ENCODE measurements around the gene HAND2. TPM values are rescaled to one million over a fixed set of nuclear protein-coding genes. Genes with fewer than 3 reads are reported as not detected.

HAND2 gene
- total RNA-seq, 1 experiment from 2014 or later: 0.31 TPM

DNA sequence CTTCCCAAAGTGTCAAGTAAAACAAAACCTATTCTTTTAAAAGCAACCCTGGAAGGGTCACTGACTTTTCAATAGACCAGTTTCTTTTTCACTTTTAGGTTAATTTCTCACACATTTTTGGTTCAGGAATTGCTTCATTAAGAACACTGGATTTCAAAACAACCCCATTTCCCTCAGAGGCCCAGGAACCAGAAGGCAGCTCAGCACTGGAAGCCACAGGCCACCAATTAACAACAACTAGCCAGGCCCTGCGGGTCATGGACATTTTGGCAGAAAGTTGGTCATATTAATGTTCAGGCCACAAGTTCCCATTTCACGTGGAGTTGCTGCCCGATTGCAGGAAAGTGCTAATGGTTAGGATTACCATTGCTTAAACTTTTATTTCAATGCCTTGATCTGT lies 39.8 kb downstream of the HAND2 start:
- CTCF ChIA-PET: no interaction called here
- H3K4me1 ChIP-seq (ENCODE audit: control insufficient read depth, insufficient read depth, low read length): 0 out of 2 replicates have a peak, but pooled peaks cover 2% of the 10 kb centered on the region
- no peak overlapping the region for H3K27ac ChIP-seq (ENCODE audit: low read length)
- POLR2A ChIA-PET: no interaction called here
- TF ChIP-seq SIN3A (IDR thresholded peaks at IDR 0.05; ENCODE audit: borderline replicate concordance, insufficient read depth, low read depth, low read length): no peak
- TF ChIP-seq, protein P1, sequence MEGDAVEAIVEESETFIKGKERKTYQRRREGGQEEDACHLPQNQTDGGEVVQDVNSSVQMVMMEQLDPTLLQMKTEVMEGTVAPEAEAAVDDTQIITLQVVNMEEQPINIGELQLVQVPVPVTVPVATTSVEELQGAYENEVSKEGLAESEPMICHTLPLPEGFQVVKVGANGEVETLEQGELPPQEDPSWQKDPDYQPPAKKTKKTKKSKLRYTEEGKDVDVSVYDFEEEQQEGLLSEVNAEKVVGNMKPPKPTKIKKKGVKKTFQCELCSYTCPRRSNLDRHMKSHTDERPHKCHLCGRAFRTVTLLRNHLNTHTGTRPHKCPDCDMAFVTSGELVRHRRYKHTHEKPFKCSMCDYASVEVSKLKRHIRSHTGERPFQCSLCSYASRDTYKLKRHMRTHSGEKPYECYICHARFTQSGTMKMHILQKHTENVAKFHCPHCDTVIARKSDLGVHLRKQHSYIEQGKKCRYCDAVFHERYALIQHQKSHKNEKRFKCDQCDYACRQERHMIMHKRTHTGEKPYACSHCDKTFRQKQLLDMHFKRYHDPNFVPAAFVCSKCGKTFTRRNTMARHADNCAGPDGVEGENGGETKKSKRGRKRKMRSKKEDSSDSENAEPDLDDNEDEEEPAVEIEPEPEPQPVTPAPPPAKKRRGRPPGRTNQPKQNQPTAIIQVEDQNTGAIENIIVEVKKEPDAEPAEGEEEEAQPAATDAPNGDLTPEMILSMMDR (IDR thresholded peaks at IDR 0.05): no peak
- no peak for TF ChIP-seq POLR2AphosphoS5 (IDR thresholded peaks at IDR 0.05; ENCODE audit: low read depth, low read length)
- TF ChIP-seq, protein P2, sequence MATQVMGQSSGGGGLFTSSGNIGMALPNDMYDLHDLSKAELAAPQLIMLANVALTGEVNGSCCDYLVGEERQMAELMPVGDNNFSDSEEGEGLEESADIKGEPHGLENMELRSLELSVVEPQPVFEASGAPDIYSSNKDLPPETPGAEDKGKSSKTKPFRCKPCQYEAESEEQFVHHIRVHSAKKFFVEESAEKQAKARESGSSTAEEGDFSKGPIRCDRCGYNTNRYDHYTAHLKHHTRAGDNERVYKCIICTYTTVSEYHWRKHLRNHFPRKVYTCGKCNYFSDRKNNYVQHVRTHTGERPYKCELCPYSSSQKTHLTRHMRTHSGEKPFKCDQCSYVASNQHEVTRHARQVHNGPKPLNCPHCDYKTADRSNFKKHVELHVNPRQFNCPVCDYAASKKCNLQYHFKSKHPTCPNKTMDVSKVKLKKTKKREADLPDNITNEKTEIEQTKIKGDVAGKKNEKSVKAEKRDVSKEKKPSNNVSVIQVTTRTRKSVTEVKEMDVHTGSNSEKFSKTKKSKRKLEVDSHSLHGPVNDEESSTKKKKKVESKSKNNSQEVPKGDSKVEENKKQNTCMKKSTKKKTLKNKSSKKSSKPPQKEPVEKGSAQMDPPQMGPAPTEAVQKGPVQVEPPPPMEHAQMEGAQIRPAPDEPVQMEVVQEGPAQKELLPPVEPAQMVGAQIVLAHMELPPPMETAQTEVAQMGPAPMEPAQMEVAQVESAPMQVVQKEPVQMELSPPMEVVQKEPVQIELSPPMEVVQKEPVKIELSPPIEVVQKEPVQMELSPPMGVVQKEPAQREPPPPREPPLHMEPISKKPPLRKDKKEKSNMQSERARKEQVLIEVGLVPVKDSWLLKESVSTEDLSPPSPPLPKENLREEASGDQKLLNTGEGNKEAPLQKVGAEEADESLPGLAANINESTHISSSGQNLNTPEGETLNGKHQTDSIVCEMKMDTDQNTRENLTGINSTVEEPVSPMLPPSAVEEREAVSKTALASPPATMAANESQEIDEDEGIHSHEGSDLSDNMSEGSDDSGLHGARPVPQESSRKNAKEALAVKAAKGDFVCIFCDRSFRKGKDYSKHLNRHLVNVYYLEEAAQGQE (IDR thresholded peaks at IDR 0.05; ENCODE audit: insufficient read depth in 1 of 2, low read depth in 2 of 2, low read length in 1 of 2): no peak
- TF ChIP-seq TCF7L2 (IDR thresholded peaks at IDR 0.05; ENCODE audit: low read depth, low read length): no peak
- H3K9me3 ChIP-seq (ENCODE audit: control insufficient read depth, insufficient read depth, low read depth, low read length): no peaks in the 10 kb centered on the region
- H3K27me3 ChIP-seq (ENCODE audit: control insufficient read depth, insufficient read depth, low read length): peaks cover under 1% of the 10 kb centered on the region; the same call in 1 of the 2 replicates
- in situ Hi-C loops (cut with HindIII; ENCODE audit: low pct_unique_long_range_greater_than_20kb, low sequenced_read_pairs) (no loop called here), intact Hi-C loops (cut with micrococcal nuclease; ENCODE audit: unreplicated experiment) (no loop called here)
- H3K36me3 ChIP-seq (ENCODE audit: control insufficient read depth, insufficient read depth, low read length): no peaks in the 10 kb centered on the region
- DNase-seq (ENCODE audit: low read depth, low spot score): no peak
- no TSS peak for BruUV-seq (replicated peaks)
- H3K4me3 ChIP-seq (ENCODE audit: low read depth in 2 of 2, low read length in 2 of 2): no peak overlapping the region
- no peak for ATAC-seq

DNA sequence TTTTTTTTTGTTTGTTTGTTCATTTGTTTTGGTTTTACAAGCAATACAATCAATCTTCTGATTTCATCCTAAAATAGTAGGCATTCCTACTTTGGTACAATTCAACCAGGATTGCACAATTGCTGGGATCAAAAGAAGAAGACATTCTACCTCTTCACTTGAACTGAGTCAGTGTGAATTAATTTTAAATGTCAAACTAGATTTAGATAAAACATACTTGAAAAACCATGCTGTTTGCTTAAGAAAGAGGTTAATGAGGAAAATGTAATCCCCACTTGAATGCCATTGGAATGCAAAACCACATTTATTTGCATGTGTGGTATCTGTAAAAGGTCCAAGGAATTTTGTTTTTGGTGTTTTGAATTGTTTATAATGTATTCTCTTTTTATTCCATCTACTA lies 40.5 kb downstream of the HAND2 start:
- BruUV-seq (replicated peaks): no TSS peak
- DNase-seq (ENCODE audit: low read depth, low spot score): no peak
- Histone ChIP-seq H3K36me3 (ENCODE audit: control insufficient read depth, insufficient read depth, low read length) (no peaks in the 10 kb centered on the region), H3K4me1 (ENCODE audit: control insufficient read depth, insufficient read depth, low read length) (0 out of 2 replicates have a peak, but pooled peaks cover under 1% of the 10 kb centered on the region), H3K27me3 (ENCODE audit: control insufficient read depth, insufficient read depth, low read length) (no peaks in the 10 kb centered on the region), H3K27ac (ENCODE audit: low read length) (no peak overlapping the region), H3K4me3 (ENCODE audit: low read depth in 2 of 2, low read length in 2 of 2) (no peak overlapping the region), H3K9me3 (ENCODE audit: control insufficient read depth, insufficient read depth, low read depth, low read length) (no peaks in the 10 kb centered on the region)
- ATAC-seq: no peak
- TF ChIP-seq, protein P2 (IDR thresholded peaks at IDR 0.05; ENCODE audit: insufficient read depth in 1 of 2, low read depth in 2 of 2, low read length in 1 of 2): no peak
- TF ChIP-seq POLR2AphosphoS5 (IDR thresholded peaks at IDR 0.05; ENCODE audit: low read depth, low read length) (no peak), TCF7L2 (IDR thresholded peaks at IDR 0.05; ENCODE audit: low read depth, low read length) (no peak), SIN3A (IDR thresholded peaks at IDR 0.05; ENCODE audit: borderline replicate concordance, insufficient read depth, low read depth, low read length) (no peak)
- TF ChIP-seq, protein P1 (IDR thresholded peaks at IDR 0.05): no peak
- ChIA-PET CTCF (no interaction called here), POLR2A (no interaction called here)
- in situ Hi-C loops (cut with HindIII; ENCODE audit: low pct_unique_long_range_greater_than_20kb, low sequenced_read_pairs): no loop called here
- intact Hi-C loops (cut with micrococcal nuclease; ENCODE audit: unreplicated experiment): no loop called here
